ENCODE measurements around the gene LSM7. TPM values are rescaled to one million over a fixed set of nuclear protein-coding genes. Genes with fewer than 3 reads are reported as not detected.

LSM7 gene
- total and polyA plus RNA-seq, 9 of the 15 experiments (the other 6 are each of a cell fraction or from before 2014, with no cell fraction given): 40.5 to 690 (median 265) TPM

- TF ChIP-seq BCL6 (CRISPR knock-in tag; IDR thresholded peaks at IDR 0.05): no peak
- TF ChIP-seq YY1 (IDR thresholded peaks at IDR 0.05; ENCODE audit: borderline replicate concordance in 1 of 3, control insufficient read depth in 1 of 3, extremely low read depth in 1 of 3, insufficient read depth in 3 of 3, insufficient read length in 1 of 3, insufficient replicate concordance in 2 of 3, low read depth in 1 of 3, low read length in 2 of 3): peak in 1 of 3 experiments; percentile 4
- TF ChIP-seq ZNF174 (CRISPR knock-in tag; IDR thresholded peaks at IDR 0.05): no peak
- no peak for TF ChIP-seq NR3C1 (CRISPR knock-in tag; IDR thresholded peaks at IDR 0.05)
- TF ChIP-seq HOXB6 (CRISPR knock-in tag; IDR thresholded peaks at IDR 0.05; ENCODE audit: borderline replicate concordance): no peak
- TF ChIP-seq, protein P1, sequence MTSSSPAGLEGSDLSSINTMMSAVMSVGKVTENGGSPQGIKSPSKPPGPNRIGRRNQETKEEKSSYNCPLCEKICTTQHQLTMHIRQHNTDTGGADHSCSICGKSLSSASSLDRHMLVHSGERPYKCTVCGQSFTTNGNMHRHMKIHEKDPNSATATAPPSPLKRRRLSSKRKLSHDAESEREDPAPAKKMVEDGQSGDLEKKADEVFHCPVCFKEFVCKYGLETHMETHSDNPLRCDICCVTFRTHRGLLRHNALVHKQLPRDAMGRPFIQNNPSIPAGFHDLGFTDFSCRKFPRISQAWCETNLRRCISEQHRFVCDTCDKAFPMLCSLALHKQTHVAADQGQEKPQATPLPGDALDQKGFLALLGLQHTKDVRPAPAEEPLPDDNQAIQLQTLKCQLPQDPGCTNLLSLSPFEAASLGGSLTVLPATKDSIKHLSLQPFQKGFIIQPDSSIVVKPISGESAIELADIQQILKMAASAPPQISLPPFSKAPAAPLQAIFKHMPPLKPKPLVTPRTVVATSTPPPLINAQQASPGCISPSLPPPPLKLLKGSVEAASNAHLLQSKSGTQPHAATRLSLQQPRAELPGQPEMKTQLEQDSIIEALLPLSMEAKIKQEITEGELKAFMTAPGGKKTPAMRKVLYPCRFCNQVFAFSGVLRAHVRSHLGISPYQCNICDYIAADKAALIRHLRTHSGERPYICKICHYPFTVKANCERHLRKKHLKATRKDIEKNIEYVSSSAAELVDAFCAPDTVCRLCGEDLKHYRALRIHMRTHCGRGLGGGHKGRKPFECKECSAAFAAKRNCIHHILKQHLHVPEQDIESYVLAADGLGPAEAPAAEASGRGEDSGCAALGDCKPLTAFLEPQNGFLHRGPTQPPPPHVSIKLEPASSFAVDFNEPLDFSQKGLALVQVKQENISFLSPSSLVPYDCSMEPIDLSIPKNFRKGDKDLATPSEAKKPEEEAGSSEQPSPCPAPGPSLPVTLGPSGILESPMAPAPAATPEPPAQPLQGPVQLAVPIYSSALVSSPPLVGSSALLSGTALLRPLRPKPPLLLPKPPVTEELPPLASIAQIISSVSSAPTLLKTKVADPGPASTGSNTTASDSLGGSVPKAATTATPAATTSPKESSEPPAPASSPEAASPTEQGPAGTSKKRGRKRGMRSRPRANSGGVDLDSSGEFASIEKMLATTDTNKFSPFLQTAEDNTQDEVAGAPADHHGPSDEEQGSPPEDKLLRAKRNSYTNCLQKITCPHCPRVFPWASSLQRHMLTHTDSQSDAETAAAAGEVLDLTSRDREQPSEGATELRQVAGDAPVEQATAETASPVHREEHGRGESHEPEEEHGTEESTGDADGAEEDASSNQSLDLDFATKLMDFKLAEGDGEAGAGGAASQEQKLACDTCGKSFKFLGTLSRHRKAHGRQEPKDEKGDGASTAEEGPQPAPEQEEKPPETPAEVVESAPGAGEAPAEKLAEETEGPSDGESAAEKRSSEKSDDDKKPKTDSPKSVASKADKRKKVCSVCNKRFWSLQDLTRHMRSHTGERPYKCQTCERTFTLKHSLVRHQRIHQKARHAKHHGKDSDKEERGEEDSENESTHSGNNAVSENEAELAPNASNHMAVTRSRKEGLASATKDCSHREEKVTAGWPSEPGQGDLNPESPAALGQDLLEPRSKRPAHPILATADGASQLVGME (CRISPR knock-in tag; IDR thresholded peaks at IDR 0.05): 0 out of 2 replicates have a peak, but pooled peaks have one; percentile 40
- TF ChIP-seq, protein P2, sequence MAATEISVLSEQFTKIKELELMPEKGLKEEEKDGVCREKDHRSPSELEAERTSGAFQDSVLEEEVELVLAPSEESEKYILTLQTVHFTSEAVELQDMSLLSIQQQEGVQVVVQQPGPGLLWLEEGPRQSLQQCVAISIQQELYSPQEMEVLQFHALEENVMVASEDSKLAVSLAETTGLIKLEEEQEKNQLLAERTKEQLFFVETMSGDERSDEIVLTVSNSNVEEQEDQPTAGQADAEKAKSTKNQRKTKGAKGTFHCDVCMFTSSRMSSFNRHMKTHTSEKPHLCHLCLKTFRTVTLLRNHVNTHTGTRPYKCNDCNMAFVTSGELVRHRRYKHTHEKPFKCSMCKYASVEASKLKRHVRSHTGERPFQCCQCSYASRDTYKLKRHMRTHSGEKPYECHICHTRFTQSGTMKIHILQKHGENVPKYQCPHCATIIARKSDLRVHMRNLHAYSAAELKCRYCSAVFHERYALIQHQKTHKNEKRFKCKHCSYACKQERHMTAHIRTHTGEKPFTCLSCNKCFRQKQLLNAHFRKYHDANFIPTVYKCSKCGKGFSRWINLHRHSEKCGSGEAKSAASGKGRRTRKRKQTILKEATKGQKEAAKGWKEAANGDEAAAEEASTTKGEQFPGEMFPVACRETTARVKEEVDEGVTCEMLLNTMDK (IDR thresholded peaks at IDR 0.05; ENCODE audit: borderline replicate concordance, insufficient read depth, low read depth, low read length, poor library complexity, severe bottlenecking): no peak
- TF ChIP-seq, protein P3, sequence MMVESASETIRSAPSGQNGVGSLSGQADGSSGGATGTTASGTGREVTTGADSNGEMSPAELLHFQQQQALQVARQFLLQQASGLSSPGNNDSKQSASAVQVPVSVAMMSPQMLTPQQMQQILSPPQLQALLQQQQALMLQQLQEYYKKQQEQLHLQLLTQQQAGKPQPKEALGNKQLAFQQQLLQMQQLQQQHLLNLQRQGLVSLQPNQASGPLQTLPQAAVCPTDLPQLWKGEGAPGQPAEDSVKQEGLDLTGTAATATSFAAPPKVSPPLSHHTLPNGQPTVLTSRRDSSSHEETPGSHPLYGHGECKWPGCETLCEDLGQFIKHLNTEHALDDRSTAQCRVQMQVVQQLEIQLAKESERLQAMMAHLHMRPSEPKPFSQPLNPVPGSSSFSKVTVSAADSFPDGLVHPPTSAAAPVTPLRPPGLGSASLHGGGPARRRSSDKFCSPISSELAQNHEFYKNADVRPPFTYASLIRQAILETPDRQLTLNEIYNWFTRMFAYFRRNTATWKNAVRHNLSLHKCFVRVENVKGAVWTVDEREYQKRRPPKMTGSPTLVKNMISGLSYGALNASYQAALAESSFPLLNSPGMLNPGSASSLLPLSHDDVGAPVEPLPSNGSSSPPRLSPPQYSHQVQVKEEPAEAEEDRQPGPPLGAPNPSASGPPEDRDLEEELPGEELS (CRISPR knock-in tag; IDR thresholded peaks at IDR 0.05; ENCODE audit: borderline replicate concordance): no peak
- no peak for TF ChIP-seq MAFG (tag; conservative IDR thresholded peaks at IDR 0.05)
- no peak for TF ChIP-seq HDAC3 (IDR thresholded peaks at IDR 0.05; ENCODE audit: borderline replicate concordance, partially characterized antibody)
- peak; percentile 26 for TF ChIP-seq TAF1 (IDR thresholded peaks at IDR 0.05; ENCODE audit: control insufficient read depth, extremely low read depth, insufficient read depth, low read length, severe bottlenecking)
- TF ChIP-seq KDM2B (CRISPR knock-in tag; IDR thresholded peaks at IDR 0.05): no peak
- TF ChIP-seq CREB1 (IDR thresholded peaks at IDR 0.05): peak; percentile 66; the same call in 1 of the 2 replicates
- peak; percentile 57 for TF ChIP-seq CREB1 (CRISPR knock-in tag; IDR thresholded peaks at IDR 0.05)
- TF ChIP-seq GTF2F1 (IDR thresholded peaks at IDR 0.05; ENCODE audit: low read depth, low read length): no peak
- TF ChIP-seq SNIP1 (IDR thresholded peaks at IDR 0.05; ENCODE audit: low read depth): no peak
Measured at GRCh38 chr19:2329501-2329916, 1.1 kb upstream of the LSM7 start (continued).

Measured in K562 (cell line).